Measurements from ENCODE around the gene SEMA5B.

SEMA5B gene

GRCh38 chr3:123054931-123055330 lies 27.4 kb upstream of the SEMA5B start:
- no peak for DNase-seq (ENCODE audit: low read depth)

- no peak for DNase-seq (ENCODE audit: low read depth)
Measured at GRCh38 chr3:123054109-123054778, 26.7 kb upstream of the SEMA5B start.

- no peak for DNase-seq (ENCODE audit: low read depth)
Measured at GRCh38 chr3:123053107-123053506, 25.5 kb upstream of the SEMA5B start.

DNA sequence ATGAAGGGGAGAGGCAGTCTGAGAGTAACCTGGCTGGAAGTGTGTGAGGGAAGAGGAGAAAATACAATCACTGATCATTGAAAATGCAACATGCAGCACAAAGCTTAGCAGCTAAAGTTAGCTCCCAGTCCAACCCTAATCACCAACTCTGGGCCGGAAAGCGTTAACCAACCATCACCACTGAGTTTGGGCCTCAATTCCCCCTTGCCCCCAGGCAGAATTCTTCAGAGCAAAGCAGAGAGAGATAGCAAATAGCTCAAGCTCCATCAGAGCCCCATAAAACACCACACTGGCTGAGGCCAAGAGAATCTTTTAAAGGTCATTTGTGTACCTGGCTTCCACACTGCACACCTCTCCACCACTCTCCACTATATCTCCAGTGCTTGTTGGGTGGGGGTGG lies 23.1 kb upstream of the SEMA5B start:
- no peak for DNase-seq (ENCODE audit: low read depth)

DNA sequence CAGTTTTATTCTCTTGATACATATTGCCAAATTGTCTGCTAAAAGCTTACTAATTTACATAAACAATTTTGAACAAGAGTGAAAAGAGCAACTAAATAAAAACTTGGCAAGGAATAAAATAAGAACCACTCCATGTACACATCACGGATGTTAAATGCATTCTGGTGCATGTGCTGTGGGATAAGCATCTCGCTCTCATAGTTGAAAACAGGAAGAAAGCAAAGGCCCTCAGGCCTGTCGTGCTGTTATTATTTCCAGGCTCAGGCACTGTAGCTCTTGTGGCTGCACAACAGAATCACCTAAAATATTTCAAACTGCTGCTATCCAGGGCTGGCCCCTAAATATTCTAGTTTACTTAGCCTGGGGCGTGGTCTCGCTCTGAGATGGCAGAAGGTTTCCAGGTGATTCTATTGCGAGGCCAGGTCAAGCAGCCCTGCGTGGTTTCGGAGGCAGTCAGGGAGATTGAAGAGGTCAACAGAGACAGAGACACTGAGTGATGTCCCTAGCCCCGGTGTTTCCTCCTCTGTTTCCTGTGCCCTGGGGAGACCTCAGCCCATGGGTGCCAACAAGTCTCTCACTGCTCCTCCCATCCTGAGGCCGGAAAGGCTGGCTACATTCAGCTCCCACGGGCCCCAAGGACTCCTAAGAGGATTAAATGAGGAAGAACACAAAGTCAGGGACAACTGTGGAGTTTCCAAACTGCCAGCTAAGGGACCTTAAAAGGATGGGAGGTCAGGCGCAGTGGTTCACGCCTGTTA lies 21.1 kb upstream of the SEMA5B start:
- no peak for DNase-seq (ENCODE audit: low read depth)

GRCh38 chr3:123047062-123047319 lies 19.4 kb upstream of the SEMA5B start:
- DNase-seq (ENCODE audit: low read depth): no peak

- no peak for DNase-seq (ENCODE audit: low read depth)
Measured at GRCh38 chr3:123046262-123047061, 18.9 kb upstream of the SEMA5B start.

DNA sequence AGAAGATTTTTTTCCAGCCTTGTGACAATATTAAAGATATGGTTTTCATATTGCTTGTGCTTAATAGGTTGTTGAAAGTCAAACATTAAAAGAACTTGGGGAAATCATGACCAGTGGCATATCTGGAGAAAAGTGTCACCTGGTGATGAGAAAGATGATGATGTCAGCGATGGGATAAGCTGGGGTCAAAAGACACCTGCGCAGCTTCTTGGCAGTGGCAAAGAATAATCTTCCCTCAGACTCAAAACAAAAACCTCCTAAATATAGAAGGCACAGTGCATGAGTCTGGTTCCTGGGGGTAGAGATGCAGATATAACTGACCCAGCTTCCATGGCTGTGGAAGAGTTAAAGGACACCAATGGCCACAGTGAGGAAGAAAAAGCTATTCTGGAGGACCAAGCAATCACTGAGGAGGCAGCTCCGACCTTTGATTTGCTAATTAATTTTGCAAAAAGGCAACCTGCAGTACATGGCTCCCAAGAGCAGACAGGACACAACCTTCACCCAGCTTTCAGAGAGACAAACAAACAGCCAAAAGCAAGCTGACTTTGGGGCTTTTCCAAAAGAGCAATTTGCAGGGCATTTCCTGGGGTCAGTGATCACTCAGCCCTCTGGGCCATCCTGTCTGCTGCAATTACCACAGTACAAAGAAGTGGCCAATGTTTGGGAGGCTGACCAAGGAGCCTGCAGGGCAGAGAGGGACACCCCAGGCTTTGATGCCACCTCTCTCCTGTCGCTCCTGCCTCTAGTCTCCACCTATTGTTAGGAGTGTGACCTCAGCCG lies 17.6 kb upstream of the SEMA5B start:
- DNase-seq (ENCODE audit: low read depth): no peak

DNA sequence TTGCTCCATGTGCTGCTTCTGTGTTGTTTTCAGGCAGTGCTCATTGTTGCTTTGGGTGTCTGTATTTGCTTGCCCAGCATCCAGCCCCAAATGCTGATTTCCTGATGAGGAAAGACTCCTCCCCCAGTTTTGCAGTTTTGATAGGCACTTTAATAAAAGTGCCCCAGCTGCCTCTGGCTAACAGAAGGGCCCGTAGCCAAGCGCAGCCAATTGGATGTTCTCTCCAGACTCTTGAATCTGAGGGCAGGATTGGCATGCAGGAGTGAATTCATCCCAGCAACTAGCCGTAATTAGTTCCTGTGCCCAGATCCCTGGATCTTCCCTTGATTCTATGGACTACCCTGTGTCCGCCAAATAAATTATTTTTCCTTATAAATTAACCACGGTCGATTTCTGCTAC lies 14.8 kb upstream of the SEMA5B start:
- DNase-seq (ENCODE audit: low read depth): no peak

GRCh38 chr3:123039178-123039577 lies 11.6 kb upstream of the SEMA5B start:
- no peak for DNase-seq (ENCODE audit: low read depth)

DNA sequence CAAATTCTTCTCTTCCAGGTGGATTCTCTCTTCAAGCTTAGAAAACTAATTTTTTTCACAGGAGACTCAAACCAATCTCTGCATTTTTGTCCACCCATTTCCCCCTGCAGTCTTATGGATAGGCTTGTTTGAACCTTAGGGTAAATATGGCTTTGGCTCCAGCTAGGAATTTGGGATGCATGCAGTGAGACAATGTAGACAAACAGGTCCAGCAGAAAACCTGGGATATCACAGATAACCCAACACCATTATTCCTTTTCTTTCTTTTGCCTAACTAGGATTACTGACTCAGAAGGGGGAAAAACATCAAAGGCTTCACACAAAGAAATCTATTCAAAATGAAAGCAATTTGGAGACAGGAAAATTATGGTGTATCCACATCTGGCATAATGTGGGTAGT lies 11.2 kb upstream of the SEMA5B start:
- no peak for DNase-seq (ENCODE audit: low read depth)

GRCh38 chr3:123037015-123037375 lies 9.4 kb upstream of the SEMA5B start:
- DNase-seq (ENCODE audit: low read depth): no peak

DNA sequence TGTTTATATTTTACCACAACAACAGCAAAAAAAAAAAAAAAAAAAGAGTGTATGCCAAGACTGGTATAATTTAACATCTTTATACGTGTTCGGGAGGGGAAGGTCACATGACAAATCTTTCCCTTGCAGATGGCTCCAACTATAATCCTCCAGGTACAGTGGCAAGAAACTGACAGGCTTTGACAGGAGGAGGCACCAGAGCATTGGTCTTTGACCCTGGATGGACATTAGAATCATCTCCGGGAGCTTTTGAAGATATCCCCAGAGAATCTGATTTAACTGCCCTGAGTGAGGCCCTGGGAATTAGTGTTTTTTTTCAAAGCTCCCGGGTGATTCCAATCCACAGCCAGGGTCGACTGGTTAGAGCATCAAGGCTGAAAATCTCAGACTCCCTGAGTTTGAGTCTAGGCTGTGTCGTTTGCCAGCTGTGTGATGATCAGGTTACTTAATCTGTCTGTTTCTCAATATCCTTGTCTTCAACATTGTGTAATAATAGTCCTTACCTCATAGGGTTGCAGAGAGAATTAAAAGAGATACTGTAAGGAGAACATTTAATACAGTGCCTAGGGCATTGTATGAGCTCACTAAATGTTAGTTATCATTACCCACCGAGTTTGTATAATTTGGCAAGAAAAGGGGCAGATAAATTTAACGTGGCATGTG lies 8.9 kb upstream of the SEMA5B start:
- DNase-seq (ENCODE audit: low read depth): no peak

- no peak for DNase-seq (ENCODE audit: low read depth)
Measured at GRCh38 chr3:123034996-123035395, 7.4 kb upstream of the SEMA5B start.

DNA sequence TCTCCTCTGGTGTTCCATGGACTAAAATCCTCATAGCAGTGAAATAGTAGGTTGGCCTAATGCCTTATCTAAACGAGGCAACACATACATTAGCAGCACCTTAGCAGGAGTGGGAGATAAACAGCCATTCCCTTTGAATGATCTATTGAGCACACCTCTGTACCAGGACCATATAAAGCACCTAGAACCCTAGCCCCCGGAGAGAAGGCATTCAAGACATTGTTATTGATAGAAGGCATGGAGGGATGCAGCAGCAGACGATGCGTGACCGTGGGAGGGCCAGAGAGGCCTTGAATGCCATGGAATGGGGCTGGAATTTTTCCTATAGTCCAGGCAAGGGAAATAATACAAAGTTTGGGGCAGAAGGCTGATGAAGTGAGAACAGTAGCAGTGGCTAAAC lies 6.6 kb upstream of the SEMA5B start:
- DNase-seq (ENCODE audit: low read depth): no peak

DNA sequence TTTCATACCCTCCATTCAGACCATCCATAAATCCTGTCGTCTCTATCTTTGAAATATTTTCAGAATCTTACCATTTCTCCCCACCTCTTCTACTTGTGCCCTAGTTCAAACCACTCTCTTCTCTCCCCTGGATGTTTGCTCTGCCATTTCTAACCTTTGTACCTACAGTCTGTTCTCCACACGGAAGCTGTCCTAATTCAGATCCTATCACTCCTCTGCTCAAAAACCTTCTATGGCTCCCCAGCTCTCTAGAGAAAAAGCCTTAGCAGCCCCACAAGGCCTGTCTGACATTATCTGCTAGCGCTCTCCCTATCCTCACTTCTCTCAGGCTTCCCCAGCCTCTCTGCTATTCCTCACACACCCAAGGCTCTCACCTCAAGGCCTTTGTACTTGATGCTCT lies 4.5 kb upstream of the SEMA5B start:
- no peak for DNase-seq (ENCODE audit: low read depth)

GRCh38 chr3:123031051-123031450 lies 3.5 kb upstream of the SEMA5B start:
- no peak for DNase-seq (ENCODE audit: low read depth)

GRCh38 chr3:123028233-123028828 lies 768 bp upstream of the SEMA5B start:
- no peak for DNase-seq (ENCODE audit: low read depth)

- DNase-seq (ENCODE audit: low read depth): no peak
Measured at GRCh38 chr3:123026565-123027291, 835 bp downstream of the SEMA5B start.

DNA sequence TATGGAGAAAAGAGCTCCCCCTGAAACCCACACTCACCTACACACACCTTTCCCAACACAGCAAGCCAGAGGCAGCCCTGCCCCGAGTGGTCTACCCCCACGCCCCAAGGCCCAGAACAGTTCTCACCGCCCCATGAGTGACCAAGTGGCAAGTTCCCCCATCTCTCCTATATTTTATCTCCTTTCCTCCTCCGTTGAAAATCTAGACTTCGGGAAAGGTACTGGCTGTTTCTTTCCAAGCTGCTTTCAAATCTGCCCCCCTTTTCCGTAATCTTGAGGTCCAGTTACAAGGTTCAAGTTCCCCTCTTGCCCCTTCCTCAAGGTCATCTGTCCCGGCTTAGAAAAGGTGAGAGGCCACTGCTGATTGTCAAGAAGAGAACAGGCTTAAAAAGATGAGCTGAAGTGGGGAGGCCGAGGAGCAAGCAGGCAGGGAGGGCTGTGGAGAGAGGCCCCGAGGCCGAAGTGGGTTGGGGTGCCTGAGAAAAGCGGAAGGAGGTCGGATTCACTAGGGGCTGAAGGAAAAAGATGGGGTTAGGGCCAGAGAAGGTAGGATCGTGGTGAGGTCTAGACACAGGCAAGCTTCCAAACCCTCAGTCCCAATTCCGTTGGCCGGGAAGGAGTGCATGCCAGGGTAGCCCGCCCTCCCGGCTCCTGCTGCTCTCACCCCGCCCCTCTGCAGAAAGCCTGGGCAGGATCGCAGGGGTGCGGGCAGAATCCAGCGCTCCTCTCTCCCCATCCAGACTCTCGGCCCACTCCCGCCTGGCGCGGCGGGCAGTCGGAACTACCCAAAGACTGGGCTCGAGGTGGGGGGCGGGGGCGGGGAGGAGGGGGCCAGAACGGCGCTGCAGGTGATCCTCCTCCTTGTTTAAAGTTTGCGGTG lies 1.7 kb downstream of the SEMA5B start:
- no peak for DNase-seq (ENCODE audit: low read depth)
